ENCODE results near the gene PDE4D.

DNA sequence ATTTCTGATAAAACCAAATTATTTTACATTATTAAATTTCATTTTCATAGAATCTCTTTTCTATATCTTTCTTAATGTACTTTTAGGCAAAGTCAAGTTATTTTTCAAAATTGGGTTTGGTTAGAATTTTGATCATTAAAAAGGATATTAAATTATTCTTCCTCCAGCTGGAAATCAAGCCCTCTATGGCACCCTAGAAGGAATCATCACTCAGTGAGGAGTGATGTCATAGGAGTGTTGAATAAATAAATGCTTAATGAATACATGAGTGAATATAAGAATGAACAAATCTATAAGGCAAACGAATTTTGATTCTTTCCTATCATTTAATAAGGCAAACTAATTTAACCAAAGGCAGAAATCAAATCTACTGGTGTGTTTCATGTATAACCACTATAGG, 639.9 kb downstream of the PDE4D start:
- TF ChIP-seq, protein P1, sequence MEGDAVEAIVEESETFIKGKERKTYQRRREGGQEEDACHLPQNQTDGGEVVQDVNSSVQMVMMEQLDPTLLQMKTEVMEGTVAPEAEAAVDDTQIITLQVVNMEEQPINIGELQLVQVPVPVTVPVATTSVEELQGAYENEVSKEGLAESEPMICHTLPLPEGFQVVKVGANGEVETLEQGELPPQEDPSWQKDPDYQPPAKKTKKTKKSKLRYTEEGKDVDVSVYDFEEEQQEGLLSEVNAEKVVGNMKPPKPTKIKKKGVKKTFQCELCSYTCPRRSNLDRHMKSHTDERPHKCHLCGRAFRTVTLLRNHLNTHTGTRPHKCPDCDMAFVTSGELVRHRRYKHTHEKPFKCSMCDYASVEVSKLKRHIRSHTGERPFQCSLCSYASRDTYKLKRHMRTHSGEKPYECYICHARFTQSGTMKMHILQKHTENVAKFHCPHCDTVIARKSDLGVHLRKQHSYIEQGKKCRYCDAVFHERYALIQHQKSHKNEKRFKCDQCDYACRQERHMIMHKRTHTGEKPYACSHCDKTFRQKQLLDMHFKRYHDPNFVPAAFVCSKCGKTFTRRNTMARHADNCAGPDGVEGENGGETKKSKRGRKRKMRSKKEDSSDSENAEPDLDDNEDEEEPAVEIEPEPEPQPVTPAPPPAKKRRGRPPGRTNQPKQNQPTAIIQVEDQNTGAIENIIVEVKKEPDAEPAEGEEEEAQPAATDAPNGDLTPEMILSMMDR (IDR thresholded peaks at IDR 0.05) = no peak
- TF ChIP-seq POLR2A (IDR thresholded peaks at IDR 0.05) = no peak
